ENCODE data around the gene SMG7. TPM values are rescaled to one million over a fixed set of nuclear protein-coding genes. Genes with fewer than 3 reads are reported as not detected.

Gene SMG7
- total RNA-seq, 1 donor from 2014 or later, result 63.4 TPM

DNA sequence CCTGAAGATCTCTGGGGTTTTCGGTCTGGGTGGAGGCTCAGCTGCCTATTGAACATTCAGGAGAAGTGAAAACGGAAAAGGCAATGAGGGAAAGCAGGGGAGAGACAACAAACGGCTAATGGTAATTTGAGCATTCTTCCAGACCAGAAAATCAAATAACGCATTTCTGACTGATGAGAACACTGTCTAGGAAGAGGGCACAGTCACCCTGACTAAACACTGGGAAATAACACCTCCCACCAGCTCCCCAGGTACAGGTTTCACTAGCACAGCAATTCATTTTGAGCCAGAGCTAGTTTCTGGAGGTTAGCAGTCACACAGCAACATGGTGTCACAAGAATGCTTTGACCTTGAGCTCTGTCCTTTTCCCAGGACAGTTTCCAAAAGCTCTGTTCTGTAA is 96.8 kb downstream of the SMG7 start:
- peaks cover 10% of the 10 kb centered on the region for H3K27me3 Mint-ChIP-seq
- peaks cover 7% of the 10 kb centered on the region for H3K4me1 Mint-ChIP-seq (ENCODE audit: unreplicated experiment)
- H3K27ac Mint-ChIP-seq, result peak overlapping the region; percentile 52
- no peaks in the 10 kb centered on the region for H3K36me3 Mint-ChIP-seq
- H3K9me3 Mint-ChIP-seq, result no peaks in the 10 kb centered on the region
- no peak overlapping the region for H3K4me3 Mint-ChIP-seq
- TF ChIP-seq, protein P1, sequence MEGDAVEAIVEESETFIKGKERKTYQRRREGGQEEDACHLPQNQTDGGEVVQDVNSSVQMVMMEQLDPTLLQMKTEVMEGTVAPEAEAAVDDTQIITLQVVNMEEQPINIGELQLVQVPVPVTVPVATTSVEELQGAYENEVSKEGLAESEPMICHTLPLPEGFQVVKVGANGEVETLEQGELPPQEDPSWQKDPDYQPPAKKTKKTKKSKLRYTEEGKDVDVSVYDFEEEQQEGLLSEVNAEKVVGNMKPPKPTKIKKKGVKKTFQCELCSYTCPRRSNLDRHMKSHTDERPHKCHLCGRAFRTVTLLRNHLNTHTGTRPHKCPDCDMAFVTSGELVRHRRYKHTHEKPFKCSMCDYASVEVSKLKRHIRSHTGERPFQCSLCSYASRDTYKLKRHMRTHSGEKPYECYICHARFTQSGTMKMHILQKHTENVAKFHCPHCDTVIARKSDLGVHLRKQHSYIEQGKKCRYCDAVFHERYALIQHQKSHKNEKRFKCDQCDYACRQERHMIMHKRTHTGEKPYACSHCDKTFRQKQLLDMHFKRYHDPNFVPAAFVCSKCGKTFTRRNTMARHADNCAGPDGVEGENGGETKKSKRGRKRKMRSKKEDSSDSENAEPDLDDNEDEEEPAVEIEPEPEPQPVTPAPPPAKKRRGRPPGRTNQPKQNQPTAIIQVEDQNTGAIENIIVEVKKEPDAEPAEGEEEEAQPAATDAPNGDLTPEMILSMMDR (conservative IDR thresholded peaks at IDR 0.05), result no peak
- DNase-seq (ENCODE audit: extremely low spot score, unreplicated experiment), result no peak

DNA sequence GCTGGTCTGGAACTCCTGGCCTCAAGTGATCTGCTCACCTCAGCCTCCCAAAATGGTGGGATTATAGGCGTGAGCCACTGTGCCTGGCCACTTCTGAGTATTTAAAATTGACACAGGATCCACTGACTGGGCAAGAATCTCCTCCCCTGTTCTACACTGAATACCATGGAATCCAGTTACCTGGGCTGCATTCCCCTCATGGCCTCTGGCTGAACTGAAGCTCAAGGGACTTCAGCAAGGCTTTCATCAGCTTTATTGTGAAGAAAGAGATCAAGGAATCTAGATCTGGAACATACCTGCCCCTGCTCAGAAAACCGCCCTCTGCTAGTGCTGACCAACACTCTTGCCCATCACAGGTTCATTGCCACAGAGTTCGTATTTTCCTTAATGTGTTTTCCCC is 97.5 kb downstream of the SMG7 start:
- H3K4me3 Mint-ChIP-seq, result no peak overlapping the region
- no peaks in the 10 kb centered on the region for H3K36me3 Mint-ChIP-seq
- peaks cover 7% of the 10 kb centered on the region for H3K4me1 Mint-ChIP-seq (ENCODE audit: unreplicated experiment)
- TF ChIP-seq, protein P1 (conservative IDR thresholded peaks at IDR 0.05), result no peak
- H3K9me3 Mint-ChIP-seq, result no peaks in the 10 kb centered on the region
- no peak for DNase-seq (ENCODE audit: extremely low spot score, unreplicated experiment)
- peaks cover 14% of the 10 kb centered on the region for H3K27me3 Mint-ChIP-seq
- H3K27ac Mint-ChIP-seq, result no peak overlapping the region

GRCh38 chr1:183570451-183570850 is 98.2 kb downstream of the SMG7 start:
- peaks cover 7% of the 10 kb centered on the region for H3K4me1 Mint-ChIP-seq (ENCODE audit: unreplicated experiment)
- H3K27ac Mint-ChIP-seq, result no peak overlapping the region
- H3K9me3 Mint-ChIP-seq, result no peaks in the 10 kb centered on the region
- no peak for DNase-seq (ENCODE audit: extremely low spot score, unreplicated experiment)
- no peak overlapping the region for H3K4me3 Mint-ChIP-seq
- no peaks in the 10 kb centered on the region for H3K36me3 Mint-ChIP-seq
- TF ChIP-seq, protein P1 (conservative IDR thresholded peaks at IDR 0.05), result no peak
- peaks cover 14% of the 10 kb centered on the region for H3K27me3 Mint-ChIP-seq

- TF ChIP-seq, protein P1 (conservative IDR thresholded peaks at IDR 0.05), result no peak
- H3K27ac Mint-ChIP-seq, result no peak overlapping the region
- H3K9me3 Mint-ChIP-seq, result no peaks in the 10 kb centered on the region
- H3K27me3 Mint-ChIP-seq, result peaks cover 18% of the 10 kb centered on the region
- no peaks in the 10 kb centered on the region for H3K36me3 Mint-ChIP-seq
- no peak overlapping the region for H3K4me3 Mint-ChIP-seq
- no peak for DNase-seq (ENCODE audit: extremely low spot score, unreplicated experiment)
- peaks cover 7% of the 10 kb centered on the region for H3K4me1 Mint-ChIP-seq (ENCODE audit: unreplicated experiment)
These were observed 99.5 kb downstream of the SMG7 start for GRCh38 chr1:183571678-183572268.

- Mint-ChIP-seq H3K27me3 (peaks cover 14% of the 10 kb centered on the region), H3K27ac (no peak overlapping the region), H3K36me3 (no peaks in the 10 kb centered on the region), H3K9me3 (no peaks in the 10 kb centered on the region), H3K4me1 (ENCODE audit: unreplicated experiment) (peaks cover 7% of the 10 kb centered on the region), H3K4me3 (no peak overlapping the region)
- TF ChIP-seq, protein P1 (conservative IDR thresholded peaks at IDR 0.05), result no peak
- no peak for DNase-seq (ENCODE audit: extremely low spot score, unreplicated experiment)
These were observed 100.4 kb downstream of the SMG7 start for GRCh38 chr1:183572721-183573120.

GRCh38 chr1:183575606-183576005 is 103.3 kb downstream of the SMG7 start:
- DNase-seq (ENCODE audit: extremely low spot score, unreplicated experiment), result no peak
- Mint-ChIP-seq H3K4me1 (ENCODE audit: unreplicated experiment) (no peaks in the 10 kb centered on the region), H3K27me3 (peaks cover 8% of the 10 kb centered on the region), H3K9me3 (no peaks in the 10 kb centered on the region), H3K4me3 (no peak overlapping the region), H3K27ac (no peak overlapping the region), H3K36me3 (no peaks in the 10 kb centered on the region)
- TF ChIP-seq, protein P1 (conservative IDR thresholded peaks at IDR 0.05), result no peak

Measured in type B pancreatic cell (in vitro differentiated cells).